HG03108 (cell line): ENCODE measurements around the gene P2RY11.

Source experiments
- ATAC-seq: cut with Tn5 transposase; IDR thresholded peaks from one replicate; pipeline ENCODE4 v1.9.1; 2021; ENCODE audit warnings: moderate library complexity; ENCODE audit not compliant: unreplicated experiment

P2RY11 gene

DNA sequence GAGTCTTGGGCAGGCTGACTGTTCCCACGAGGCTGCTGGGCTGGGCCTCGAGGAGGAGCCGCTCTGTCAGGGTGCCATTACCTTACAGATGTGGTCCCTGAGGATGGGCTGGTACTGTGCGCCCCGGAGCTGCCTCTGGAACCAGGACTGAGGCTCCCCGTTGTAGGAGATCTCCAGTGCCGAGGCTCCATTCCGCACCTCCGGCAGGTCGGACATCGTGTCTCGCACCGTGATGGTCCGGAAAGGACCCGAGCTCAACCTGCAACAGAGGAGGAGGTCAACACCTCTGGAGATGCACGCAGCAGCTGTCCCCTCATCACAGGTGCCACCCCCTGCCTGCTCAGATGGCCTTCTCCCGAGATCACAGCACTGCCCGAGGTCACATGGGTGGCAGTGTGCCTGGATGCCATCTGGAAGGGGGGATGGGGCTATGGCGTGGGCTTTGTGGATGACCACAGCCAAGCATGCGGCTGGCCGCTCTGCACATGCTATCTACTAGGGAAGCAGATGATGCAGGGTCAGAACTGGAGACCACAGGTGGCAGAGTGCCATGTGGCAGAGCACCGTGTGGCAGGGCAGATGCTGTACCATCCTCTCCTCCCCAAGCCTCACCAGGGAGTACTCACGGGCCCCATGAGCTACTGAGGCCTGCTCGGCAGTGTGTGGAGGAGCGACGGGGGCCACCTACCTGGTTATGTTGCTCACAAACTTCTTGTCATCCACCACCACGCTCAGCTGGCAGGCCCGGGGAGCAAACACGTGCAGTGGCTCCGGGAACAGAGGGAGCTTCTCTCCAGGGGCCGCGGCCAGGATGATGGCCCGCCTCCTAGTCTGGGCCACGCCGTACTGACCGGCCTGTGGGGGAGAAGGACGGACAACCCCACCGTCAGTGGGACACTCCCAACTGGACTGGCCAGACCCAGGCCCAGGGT, 26.5 kb downstream of the P2RY11 start:
- ATAC-seq: no peak

- ATAC-seq: no peak
Measured at GRCh38 chr19:10138879-10139795, 27.6 kb downstream of the P2RY11 start.

- ATAC-seq: no peak
Measured at GRCh38 chr19:10139952-10140351, 28.5 kb downstream of the P2RY11 start.

- no peak for ATAC-seq
Measured at GRCh38 chr19:10141479-10141878, 30.0 kb downstream of the P2RY11 start.

DNA sequence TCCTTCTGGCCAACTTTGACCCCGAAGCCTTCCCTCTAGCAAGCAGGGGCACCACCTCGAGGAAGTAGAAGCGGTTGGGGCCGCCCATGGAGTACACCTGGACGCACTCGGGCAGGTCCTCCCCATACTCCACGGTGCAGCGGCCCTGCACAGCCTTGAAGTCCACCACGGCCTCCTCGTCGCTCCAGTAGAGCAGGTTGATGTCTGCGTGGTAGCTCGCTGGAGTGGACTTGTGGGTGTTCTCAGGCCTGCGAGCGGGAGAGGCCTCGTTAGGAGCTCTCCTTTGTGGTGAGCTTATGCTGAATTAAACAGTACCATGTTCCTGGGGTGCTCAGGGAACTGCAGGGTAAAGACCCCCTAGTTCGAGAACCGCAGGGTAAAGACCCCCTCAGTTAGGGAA, 30.5 kb downstream of the P2RY11 start:
- ATAC-seq: no peak

DNA sequence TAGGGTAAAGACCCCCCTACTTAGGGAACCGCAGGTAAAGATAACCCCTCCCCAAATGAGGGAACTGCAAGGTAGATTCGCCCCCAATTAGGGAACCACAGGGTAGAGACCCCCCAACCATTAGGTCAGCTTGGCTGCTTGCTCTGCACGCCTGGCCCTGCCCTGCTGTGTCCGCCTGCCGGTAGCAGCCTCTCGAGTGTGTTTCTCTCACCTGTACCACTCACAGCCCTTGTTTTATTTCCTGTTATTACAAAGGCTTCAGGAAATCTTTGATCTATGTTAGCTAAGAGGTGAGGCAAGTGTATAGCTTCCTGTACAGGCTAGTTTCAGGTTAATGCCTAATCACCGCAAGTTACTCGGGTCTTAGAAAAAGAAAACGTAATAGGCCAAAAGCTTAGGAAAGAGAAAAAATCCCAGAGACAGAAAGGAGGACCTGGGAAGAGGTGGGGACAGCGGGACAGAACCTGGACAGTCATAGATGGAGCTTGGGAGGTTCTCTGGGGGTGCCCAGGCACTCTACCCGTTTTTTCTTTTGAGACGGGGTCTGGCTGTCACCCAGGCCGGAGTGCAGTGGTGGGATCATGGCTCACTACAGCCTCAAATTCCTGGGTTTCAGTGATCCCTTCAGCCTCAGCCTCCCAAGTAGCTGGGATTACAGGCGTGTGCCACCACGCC, 31.3 kb downstream of the P2RY11 start:
- ATAC-seq: no peak

DNA sequence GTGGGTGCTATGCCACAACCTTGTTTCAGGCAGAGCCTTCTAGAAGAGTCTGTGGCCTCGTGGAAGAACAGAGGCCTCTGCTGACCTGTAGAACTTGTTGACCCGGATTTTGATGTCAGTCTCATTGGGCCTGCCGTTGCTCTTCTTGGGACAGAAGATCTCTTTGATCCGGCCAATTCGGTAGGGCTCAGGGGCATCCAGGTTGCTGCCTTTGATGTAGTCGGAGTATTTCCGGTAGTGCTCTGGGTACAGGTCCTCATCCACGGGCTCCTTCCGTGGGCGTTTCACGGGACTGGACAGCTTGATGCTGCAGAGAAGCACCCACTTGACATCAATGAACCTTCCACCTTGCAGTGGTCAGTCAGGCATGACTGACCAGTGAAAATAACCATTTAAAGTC, 32.2 kb downstream of the P2RY11 start:
- ATAC-seq: no peak

GRCh38 chr19:10144361-10144760, 32.9 kb downstream of the P2RY11 start:
- no peak for ATAC-seq

- ATAC-seq: no peak
Measured at GRCh38 chr19:10145031-10145430, 33.5 kb downstream of the P2RY11 start.

DNA sequence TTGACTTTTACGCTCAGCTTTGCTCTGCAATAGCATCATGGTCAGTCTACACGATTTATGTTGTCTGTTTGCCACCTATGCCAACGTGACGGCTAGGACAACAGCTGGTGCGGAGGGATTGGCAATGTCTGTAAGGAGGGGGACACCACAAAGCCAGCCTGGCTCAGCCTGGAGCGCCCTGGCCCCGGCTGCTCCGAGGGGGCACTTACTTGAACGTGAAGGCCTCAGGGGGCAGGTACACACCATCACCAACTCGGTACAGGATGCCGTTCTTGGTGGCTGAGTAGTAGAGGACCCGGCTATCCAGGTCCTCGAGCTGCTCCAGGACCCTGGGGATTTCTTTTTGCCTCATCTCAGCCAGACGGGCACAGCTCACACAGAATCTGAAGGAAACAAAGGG, 34.6 kb downstream of the P2RY11 start:
- no peak for ATAC-seq

DNA sequence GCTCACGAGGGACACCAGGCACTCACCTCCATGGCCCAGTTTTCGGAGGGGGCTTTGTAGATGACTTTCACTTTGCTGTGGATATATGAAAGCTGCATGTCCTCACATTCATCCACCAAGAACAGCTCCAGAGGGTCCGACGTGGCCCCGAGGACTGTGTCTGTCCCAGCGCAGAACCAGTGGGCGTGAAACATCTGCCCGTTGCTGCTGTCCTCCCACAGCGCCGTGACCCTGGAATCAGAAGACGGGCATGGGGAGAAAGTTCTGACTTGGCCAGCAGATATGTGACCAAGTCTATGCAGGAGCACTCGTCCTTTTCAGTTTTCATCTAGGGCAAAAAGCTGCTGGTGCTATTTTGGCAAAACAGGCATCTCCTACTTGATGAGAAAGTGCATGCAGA, 37.9 kb downstream of the P2RY11 start:
- ATAC-seq: no peak

- no peak for ATAC-seq
Measured at GRCh38 chr19:10151521-10151920, 40.0 kb downstream of the P2RY11 start.

GRCh38 chr19:10152100-10152499, 40.6 kb downstream of the P2RY11 start:
- ATAC-seq: no peak

- ATAC-seq: no peak
Measured at GRCh38 chr19:10155839-10156238, 44.3 kb downstream of the P2RY11 start.

DNA sequence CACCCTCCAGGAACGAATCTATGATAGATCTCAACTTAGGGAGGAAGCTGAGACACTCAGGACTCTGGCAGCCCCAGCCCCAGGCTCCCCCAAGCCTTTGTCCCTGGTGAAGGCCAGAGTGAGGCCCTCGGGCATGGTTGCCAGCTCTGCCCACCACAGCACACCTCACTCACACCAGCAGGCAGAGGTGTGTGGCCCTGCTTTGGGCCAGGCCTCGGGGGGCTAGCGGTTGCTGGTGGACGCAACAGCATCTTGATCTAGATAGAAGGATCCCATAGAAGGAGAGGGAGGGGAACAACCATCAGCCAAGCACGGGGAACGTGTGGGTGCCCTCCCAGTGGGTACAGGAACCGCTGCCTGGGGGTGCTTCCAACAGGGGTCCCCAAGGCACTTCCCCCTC, 46.6 kb downstream of the P2RY11 start:
- ATAC-seq: no peak

- ATAC-seq: no peak
Measured at GRCh38 chr19:10158485-10158884, 47.0 kb downstream of the P2RY11 start.

DNA sequence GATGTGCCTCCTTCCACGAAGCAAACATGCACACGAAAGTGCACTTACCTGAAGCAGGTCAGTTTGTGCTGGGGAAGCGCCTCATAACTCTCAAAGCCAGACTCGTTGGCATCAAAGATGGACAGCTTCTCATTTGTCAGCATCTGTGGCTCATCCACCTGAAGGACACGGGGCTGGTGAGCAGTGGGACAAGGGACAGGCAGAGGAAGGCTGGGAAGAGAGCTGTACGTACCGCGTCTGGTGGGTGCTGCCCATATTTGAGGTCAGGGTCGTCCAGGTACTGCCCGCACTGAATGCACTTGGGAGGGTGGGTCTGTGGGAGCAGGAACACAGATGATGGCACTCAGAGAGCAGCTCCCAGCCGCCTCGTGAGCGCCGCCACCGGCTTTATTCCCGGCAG, 48.1 kb downstream of the P2RY11 start:
- no peak for ATAC-seq

DNA sequence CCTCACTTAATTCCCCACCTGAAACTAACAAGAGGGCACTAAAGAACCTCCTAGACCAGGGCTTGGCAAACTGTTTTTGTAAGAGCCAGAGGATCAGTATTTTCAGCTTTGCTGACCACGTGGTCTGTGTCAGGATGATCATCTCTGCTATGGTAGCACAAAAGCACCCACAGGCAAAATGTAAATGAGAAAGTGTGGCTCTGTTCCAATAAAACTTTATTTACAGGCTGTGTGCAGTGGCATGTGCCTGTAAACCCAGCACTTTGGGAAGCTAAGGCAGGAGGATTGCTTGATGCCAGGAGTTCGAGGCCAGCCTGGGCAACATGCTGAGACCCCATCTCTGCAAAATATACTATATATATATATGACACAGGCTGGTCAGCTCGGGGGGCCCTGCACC, 52.0 kb downstream of the P2RY11 start:
- no peak for ATAC-seq
